GDM1 (cell line): ENCODE results near the gene RICTOR.
"Not testable (repeated sequence)": the region's sequence is repeated elsewhere in the genome, so short reads cannot be mapped to it uniquely, and the experiment has no call there.

ENCODE experiments used
- DNase-seq: peaks from one replicate; lab custom pipeline; 2025; lab: John Stamatoyannopoulos, UW

Gene RICTOR

DNA sequence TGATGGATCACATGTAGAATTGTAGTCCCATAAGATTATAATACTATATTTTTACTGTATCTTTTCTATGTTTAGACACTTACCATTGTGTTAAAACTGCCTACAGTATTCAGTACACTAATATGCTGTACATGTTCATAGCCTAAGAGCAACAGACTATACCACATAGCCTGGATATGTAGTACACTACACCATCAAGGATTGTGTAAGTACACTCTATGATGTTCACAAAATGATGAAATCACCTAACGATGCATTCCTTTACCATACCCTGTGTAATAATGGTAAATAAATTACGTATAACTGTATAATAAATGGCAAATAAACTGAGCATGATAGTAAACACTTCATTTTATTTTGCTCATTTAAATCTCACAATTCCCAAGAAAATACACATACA is 60.3 kb downstream of the RICTOR start:
- no peak for DNase-seq

- DNase-seq, result not testable (repeated sequence)
Measured at GRCh38 chr5:39010958-39011357, 63.2 kb downstream of the RICTOR start.

DNA sequence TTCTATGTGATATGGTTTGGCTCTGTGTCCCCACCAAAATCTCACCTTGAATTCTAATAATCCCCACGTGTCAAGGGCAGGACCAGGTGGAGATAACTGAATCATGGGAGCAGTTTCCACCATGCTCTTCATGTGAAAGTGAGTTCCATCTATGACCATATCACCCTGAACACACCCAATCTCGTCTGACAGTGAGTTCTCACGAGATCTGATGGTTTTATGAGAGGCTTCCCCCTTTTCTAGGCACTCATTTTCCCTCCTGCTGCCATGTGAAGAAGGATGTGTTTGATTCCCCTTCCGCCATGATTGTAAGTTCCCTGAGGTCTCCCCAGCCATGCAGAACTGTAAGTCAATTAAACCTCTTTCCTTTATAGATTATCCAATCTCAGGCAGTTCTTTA is 64.2 kb downstream of the RICTOR start:
- no peak for DNase-seq

DNA sequence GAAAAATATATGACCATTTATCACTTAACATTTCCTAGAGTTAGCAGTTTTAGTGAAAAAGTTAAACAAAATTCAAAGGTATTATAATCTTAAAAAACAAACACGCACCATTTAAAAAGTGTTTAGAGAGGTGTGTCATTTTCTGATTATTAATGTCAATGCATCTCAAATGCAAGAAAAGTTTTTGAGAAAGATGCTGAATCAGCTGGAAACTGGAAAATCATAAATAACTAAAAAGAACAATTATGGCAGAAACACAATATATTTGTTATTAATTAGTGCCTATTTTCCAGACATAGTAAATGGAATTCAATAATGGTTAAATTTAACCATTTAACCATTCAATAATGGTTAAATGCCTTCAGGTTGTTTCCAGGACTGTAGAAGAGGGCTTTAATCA is 64.9 kb downstream of the RICTOR start:
- DNase-seq, result no peak

DNA sequence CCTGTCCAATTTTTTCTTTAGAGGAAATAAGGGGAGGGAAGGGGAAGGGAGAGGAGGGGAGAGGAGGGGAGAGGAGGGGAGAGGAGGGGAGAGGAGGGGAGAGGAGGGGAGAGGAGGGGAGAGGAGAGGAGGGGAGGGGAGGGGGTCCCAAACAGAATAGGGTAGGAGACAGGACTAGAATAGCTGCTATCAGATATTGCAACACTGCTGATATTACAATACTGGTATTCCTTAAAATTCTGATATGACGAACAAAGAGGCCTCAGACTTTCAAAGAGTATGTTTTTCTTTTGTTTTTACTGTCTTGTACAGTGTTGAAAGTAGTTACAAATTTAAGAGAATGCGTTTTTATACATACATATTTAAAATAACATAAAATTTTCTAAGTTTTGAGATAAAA is 67.5 kb downstream of the RICTOR start:
- no peak for DNase-seq

DNA sequence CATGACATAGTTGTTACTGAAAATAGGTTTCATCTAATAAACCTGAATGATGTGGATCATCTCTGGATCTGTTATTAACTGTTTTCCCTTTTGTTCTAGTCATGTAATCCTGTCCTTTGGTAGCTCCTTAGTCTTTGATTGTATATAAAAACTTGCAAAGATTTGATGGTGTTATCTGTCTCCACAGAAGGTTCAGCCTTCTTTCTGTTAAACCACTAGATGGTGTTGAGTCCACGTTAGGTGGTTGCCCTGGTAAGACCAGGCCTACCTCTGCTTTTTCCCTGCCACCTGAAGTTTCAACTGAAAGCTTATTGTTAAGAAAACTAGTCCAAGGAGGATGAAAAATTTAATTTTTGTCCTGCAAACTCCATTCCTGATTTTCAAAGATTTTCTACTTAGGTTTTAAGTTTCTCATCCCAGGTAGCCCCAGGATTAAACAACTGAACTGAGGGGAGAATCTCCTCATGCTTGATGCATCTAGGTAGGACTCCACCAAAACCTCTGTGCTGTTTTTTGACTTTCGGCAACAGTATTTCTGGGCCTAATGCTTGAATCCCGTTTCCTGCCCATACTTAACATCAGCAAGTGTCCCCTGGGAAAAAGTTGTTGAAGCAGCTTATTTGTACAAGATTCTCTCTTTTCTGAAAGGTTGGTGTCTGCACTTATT is 68.5 kb downstream of the RICTOR start:
- peak; percentile 8 for DNase-seq

DNA sequence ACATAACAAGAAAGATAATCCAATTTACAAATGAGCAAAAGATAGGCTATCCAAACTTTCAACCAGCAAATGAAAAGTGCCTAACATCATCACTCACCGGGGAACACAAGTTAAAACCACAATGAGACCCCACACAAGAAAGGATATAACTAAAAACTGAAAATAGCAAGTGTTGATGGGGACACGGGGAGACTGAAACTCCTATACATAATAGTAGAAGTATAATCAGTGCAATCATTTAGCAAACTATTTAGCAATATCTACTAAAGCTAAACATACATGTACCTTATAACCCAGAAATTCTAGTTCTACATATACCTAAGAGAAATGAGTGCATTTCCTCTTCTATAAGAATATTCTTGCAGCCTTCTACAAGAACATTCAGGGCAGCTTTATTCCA is 72.5 kb downstream of the RICTOR start:
- DNase-seq, result no peak

- DNase-seq, result no peak
Measured at GRCh38 chr5:38999037-38999436, 75.2 kb downstream of the RICTOR start.

DNA sequence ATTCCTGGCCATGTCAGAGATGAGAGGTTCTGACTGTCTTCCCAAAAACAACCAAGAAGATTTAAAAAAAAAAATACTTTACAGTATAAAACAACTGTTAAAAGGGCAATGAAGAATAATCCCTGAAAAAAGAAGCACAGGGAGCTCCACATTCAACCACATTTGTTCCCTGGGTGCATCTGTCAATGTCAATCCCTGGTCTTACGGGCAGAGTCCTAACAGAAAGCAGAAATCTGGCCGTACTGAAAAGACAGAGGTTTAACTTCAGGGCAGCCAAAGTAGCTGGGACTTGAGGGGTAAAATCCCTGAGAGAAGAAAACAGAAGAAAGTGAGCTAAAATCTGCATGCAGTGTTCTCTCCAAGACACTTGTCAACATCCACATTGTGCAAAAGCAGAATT is 76.6 kb downstream of the RICTOR start:
- no peak for DNase-seq

GRCh38 chr5:38996123-38996522 is 78.1 kb downstream of the RICTOR start:
- DNase-seq, result no peak

GRCh38 chr5:38994324-38994927 is 79.8 kb downstream of the RICTOR start:
- DNase-seq, result no peak

DNA sequence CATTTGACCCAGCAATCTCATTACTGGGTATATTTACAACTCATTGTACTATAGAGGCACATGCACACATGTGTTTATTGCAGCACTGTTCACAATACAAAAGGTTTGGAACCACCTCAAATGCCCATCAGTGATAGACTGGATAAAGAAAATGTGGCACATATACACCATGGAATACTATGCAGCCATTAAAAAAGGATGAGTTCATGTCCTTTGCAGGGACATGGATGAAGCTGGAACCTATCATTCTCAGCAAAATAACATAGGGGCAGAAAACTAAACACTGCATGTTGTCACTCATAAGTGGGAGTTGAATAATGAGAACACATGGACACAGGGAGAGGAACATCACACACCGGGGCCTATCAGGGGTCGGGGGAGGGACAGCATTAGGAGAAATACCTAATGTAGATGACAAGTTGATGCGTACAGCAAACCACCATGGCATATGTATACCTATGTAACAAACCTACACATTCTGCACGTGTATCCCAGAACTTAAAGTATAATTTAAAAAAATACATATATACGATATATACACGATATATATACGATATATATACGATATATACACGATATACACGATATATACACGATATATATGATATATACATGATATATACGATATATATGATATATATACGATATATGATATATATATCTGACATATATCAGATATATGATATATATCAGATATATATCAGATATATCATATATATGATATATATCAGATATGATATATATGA is 84.1 kb downstream of the RICTOR start:
- not testable (repeated sequence) for DNase-seq

- no peak for DNase-seq
Measured at GRCh38 chr5:38985909-38986452, 88.2 kb downstream of the RICTOR start.

- DNase-seq, result no peak
Measured at GRCh38 chr5:38979535-38979934, 94.7 kb downstream of the RICTOR start.

DNA sequence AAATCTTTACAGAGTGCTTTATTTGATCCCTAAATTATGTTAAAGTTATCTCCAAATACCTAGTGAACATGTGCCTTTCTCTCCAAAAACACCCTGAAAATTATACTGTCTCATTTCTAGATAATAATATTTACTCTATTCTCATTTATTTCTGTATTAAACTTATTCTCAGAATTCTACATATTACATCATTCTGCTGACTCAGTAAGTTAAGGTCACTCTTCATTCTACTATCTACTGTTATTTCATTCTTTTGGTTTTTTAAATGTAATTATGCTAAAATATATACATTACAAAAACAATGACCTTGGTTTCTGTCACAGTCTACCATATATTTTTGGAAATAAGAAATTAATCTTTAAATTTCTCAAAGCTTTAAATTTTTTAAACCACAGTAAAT is 96.2 kb downstream of the RICTOR start:
- DNase-seq, result no peak

GRCh38 chr5:38968665-38969064 is 105.5 kb downstream of the RICTOR start:
- no peak for DNase-seq

DNA sequence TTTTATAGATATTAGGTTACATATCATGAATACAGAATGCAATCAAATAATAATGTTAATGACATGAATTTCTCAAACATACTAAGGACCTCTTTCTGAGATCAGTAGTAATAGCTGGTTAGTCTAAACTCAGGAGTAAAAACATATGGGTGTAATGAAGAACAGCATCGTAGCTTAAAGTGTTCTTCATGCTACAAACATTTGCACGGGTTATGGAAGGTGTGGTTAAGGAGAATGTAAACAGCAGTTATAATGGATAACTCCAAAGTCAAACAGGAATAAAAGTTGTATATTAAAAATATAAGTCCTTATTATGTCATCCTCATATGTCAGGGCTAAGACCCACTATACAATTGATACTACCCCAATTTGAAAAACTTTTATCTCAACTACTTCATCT is 112.5 kb downstream of the RICTOR start:
- DNase-seq, result no peak

DNA sequence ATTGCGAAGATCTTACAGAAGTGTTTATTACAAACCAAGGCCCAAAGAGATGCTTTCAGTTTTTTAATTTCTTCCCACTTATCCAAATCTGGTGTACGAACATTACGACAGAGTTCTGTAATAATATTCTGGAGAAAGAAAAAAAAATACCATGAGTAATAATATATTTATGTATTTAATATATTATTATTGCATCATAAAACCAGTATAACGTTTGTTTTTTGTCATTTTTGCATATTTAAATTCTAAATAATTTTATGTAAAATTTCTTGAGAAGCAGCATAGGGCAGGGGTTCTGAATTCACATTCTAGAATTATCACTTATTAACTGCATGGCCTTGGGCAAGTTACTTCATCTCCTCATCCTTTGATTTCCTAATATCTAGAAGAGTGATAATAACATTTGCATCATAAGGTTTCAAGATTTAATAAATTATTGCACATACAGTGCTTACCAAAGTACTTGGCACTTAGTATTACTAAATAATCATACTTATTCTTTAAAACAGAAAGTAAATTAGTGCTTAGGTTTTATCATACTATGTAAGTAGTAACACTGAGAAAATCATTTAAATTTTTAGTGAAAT is 120.7 kb downstream of the RICTOR start:
- DNase-seq, result no peak

DNA sequence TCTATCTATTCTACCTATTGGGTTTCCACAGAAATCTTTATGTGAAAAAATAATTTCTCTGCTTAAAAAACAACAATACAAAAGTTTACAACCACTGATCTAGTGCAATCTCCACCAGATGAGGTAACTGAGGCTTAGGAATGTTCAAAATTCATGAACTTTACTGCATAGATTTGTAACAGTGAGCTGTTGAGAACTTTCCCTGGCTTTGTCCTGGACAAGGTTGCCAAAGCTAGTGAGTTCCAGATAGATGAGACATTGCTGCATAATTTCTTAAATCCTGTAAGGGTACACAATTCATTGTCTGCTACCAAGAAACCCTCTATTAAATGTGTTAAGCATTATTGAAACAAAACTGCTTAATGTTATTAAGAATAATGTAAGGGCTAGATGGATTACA is 125.7 kb downstream of the RICTOR start:
- no peak for DNase-seq

GRCh38 chr5:38944282-38944681 is 129.9 kb downstream of the RICTOR start:
- no peak for DNase-seq

DNA sequence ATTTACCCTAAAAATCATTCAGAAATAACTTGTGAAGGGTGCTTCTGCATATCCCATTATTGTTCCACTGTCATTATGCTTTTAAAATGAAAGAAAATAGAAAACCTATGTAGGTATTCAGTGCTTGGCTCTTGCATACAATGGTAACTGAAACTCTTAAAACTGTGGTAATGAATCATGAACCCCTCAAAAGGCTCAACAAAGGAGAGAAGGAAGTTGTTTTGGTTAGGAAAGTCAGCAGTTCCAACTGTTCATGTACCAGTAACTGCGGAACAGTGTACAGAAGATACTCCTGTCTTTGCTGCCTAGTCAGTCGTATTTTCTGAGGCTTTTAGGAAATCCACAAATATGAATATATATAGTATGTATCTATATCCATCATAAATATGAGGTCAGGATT is 132.3 kb downstream of the RICTOR start:
- no peak for DNase-seq

GRCh38 chr5:38940230-38940858 is 133.9 kb downstream of the RICTOR start:
- no peak for DNase-seq
